Stomach (tissue), 4 donors: Measurements from ENCODE around the gene BCL2L15.

Source experiments
- CTCF ChIP-seq, 7 experiments: fragments of 450-650 bp in 4 of 7; fragments of 200-600 bp in 3 of 7; sonication (generic) in 3 of 7; IDR thresholded peaks; one replicate each; pipeline ENCODE4 v1.5.1; 2016 to 2019; ENCODE audit warnings: antibody characterized with exemption in 7 of 7, control low read depth in 2 of 7, mild to moderate bottlenecking in 1 of 7
- EP300 ChIP-seq: sonication (generic); formaldehyde crosslinking; IDR thresholded peaks from one replicate; pipeline ENCODE4 v1.6.1; 2017; ENCODE audit warnings: antibody characterized with exemption
- POLR2A ChIP-seq, 4 donors: fragments of 450-650 bp; IDR thresholded peaks; one replicate each; pipeline ENCODE4 v1.6.1; 2016; ENCODE audit warnings: antibody characterized with exemption in 4 of 4, control low read depth in 2 of 4, mild to moderate bottlenecking in 1 of 4, moderate library complexity in 1 of 4
- POLR2AphosphoS5 ChIP-seq, 3 donors: sonication (generic); formaldehyde crosslinking; IDR thresholded peaks; one replicate each; pipeline ENCODE4 v1.6.1; 2016; ENCODE audit warnings: antibody characterized with exemption in 3 of 3

GRCh38 chr1:113893267-113893666 lies 5.9 kb upstream of the BCL2L15 start:
- TF ChIP-seq CTCF (IDR thresholded peaks at IDR 0.05), result no peak
- no peak for TF ChIP-seq POLR2AphosphoS5 (IDR thresholded peaks at IDR 0.05)
- TF ChIP-seq POLR2A (IDR thresholded peaks at IDR 0.05), result no peak
- no peak for TF ChIP-seq EP300
